ENCODE results near the gene KLHL29. TPM values are rescaled to one million over a fixed set of nuclear protein-coding genes. Genes with fewer than 3 reads are reported as not detected.

Gene KLHL29
- total RNA-seq, 1 experiment from 2014 or later = 3.8 TPM

GRCh38 chr2:23509596-23510292 is 124.8 kb downstream of the KLHL29 start:
- H3K27ac ChIP-seq (ENCODE audit: low read length) = no peak overlapping the region
- H3K4me1 ChIP-seq (ENCODE audit: low read length) = no peaks in the 10 kb centered on the region
- no peaks in the 10 kb centered on the region for H3K9me3 ChIP-seq (ENCODE audit: low read length)
- no peaks in the 10 kb centered on the region for H3K79me2 ChIP-seq (ENCODE audit: low read length)
- H4K20me1 ChIP-seq (ENCODE audit: insufficient read depth, low read depth, low read length) = peaks cover 8% of the 10 kb centered on the region
- H3K36me3 ChIP-seq (ENCODE audit: insufficient read depth, low read length) = no peaks in the 10 kb centered on the region
- H3K27me3 ChIP-seq (ENCODE audit: low read length) = no peaks in the 10 kb centered on the region
- no peak for DNase-seq
- no peak overlapping the region for H2AFZ ChIP-seq (ENCODE audit: low read length)
- H3K4me2 ChIP-seq (ENCODE audit: low read depth, low read length, poor library complexity, severe bottlenecking) = no peak overlapping the region
- H3K9ac ChIP-seq (ENCODE audit: low read length) = no peak overlapping the region
- no peaks in the 10 kb centered on the region for H3K9me2 ChIP-seq (replicated peaks; ENCODE audit: insufficient read depth, low read length)
- no peak overlapping the region for H3K4me3 ChIP-seq (ENCODE audit: low read length)

DNA sequence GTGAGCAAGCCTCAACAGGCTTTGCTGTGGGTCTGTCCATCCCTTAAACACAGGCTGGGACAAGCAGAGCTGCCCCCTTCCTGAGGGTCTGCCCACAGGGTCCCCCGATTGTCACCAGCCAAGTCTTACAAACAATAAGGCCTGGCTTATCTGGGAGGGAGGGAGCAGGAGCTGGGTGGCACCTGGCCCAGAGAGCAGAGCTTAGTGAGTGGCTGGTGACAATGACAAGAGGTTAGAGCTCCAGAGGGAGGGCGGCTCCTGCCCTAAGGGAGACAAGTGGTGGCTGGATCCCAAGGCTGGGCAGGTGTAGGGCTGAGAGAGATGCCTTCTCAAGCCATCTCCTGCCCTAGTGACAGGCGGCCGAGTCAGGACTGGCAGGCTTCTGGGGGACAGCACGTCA is 125.5 kb downstream of the KLHL29 start:
- Histone ChIP-seq H3K4me1 (ENCODE audit: low read length) (no peaks in the 10 kb centered on the region), H3K9ac (ENCODE audit: low read length) (no peak overlapping the region), H3K27ac (ENCODE audit: low read length) (no peak overlapping the region), H2AFZ (ENCODE audit: low read length) (no peak overlapping the region), H3K79me2 (ENCODE audit: low read length) (no peaks in the 10 kb centered on the region), H3K9me3 (ENCODE audit: low read length) (no peaks in the 10 kb centered on the region), H3K4me3 (ENCODE audit: low read length) (no peak overlapping the region), H3K9me2 (replicated peaks; ENCODE audit: insufficient read depth, low read length) (no peaks in the 10 kb centered on the region), H3K27me3 (ENCODE audit: low read length) (no peaks in the 10 kb centered on the region), H3K36me3 (ENCODE audit: insufficient read depth, low read length) (no peaks in the 10 kb centered on the region), H3K4me2 (ENCODE audit: low read depth, low read length, poor library complexity, severe bottlenecking) (no peak overlapping the region), H4K20me1 (ENCODE audit: insufficient read depth, low read depth, low read length) (peaks cover 8% of the 10 kb centered on the region)
- DNase-seq = no peak

DNA sequence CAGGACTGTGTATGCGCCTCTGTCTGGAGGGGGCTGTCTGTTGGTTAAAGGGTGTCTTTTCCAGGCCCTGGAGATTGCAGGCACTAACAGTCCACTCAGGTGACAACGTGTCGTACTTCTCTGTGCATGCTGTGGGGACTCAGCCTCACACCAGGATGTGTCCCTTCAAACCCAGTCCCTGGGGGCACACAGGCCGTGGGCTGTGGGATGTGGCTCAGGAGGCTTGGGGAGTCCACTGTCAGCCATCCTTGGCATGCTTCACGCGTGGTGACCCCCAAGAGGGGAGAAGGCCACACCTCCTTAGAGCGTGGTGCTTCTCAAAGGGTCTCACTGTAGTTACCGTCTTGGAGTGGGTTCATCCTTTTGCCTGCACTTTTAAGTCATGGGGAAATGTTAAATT is 127.8 kb downstream of the KLHL29 start:
- no peak overlapping the region for H3K27ac ChIP-seq (ENCODE audit: low read length)
- no peaks in the 10 kb centered on the region for H3K9me3 ChIP-seq (ENCODE audit: low read length)
- no peaks in the 10 kb centered on the region for H3K36me3 ChIP-seq (ENCODE audit: insufficient read depth, low read length)
- no peaks in the 10 kb centered on the region for H3K4me1 ChIP-seq (ENCODE audit: low read length)
- peaks cover 18% of the 10 kb centered on the region for H4K20me1 ChIP-seq (ENCODE audit: insufficient read depth, low read depth, low read length)
- no peak for DNase-seq
- H3K79me2 ChIP-seq (ENCODE audit: low read length) = no peaks in the 10 kb centered on the region
- H3K9ac ChIP-seq (ENCODE audit: low read length) = no peak overlapping the region
- no peaks in the 10 kb centered on the region for H3K27me3 ChIP-seq (ENCODE audit: low read length)
- no peak overlapping the region for H3K4me2 ChIP-seq (ENCODE audit: low read depth, low read length, poor library complexity, severe bottlenecking)
- no peak overlapping the region for H3K4me3 ChIP-seq (ENCODE audit: low read length)
- H3K9me2 ChIP-seq (replicated peaks; ENCODE audit: insufficient read depth, low read length) = no peaks in the 10 kb centered on the region
- no peak overlapping the region for H2AFZ ChIP-seq (ENCODE audit: low read length)

DNA sequence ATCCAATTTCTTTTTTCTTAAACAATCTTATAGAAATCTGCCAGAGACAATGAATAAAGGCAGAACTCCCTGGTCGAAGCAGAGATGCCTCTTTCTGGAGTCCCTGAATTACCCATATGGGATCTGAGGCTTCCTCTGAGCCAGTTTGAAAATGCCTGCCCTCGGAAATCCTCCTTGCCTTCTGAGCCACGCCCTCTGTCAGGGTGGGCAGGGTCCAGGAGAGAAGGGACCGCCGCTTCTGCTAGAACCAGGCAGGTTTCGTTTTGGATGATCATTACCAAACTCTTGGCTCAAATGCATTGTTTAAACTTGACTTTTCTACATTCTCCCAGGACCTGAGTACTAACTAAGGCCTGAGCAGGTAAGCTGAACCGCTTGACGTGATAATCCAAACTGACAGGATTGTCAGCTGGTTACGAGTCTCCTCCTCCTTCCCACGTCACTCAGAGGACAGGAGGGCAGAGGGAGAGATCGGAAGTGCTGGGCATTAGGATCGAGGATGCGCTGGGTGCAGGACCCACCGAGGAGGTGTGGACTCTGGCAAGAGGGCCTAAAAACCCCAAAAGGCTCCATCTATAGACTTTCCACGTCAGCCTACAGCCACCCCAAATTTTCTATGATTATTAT is 128.4 kb downstream of the KLHL29 start:
- Histone ChIP-seq H3K4me3 (ENCODE audit: low read length) (no peak overlapping the region), H4K20me1 (ENCODE audit: insufficient read depth, low read depth, low read length) (peaks cover 18% of the 10 kb centered on the region), H3K36me3 (ENCODE audit: insufficient read depth, low read length) (no peaks in the 10 kb centered on the region), H3K9me2 (replicated peaks; ENCODE audit: insufficient read depth, low read length) (no peaks in the 10 kb centered on the region), H2AFZ (ENCODE audit: low read length) (no peak overlapping the region), H3K4me1 (ENCODE audit: low read length) (no peaks in the 10 kb centered on the region), H3K9me3 (ENCODE audit: low read length) (no peaks in the 10 kb centered on the region), H3K27me3 (ENCODE audit: low read length) (no peaks in the 10 kb centered on the region), H3K4me2 (ENCODE audit: low read depth, low read length, poor library complexity, severe bottlenecking) (no peak overlapping the region), H3K9ac (ENCODE audit: low read length) (no peak overlapping the region), H3K27ac (ENCODE audit: low read length) (no peak overlapping the region), H3K79me2 (ENCODE audit: low read length) (no peaks in the 10 kb centered on the region)
- no peak for DNase-seq

DNA sequence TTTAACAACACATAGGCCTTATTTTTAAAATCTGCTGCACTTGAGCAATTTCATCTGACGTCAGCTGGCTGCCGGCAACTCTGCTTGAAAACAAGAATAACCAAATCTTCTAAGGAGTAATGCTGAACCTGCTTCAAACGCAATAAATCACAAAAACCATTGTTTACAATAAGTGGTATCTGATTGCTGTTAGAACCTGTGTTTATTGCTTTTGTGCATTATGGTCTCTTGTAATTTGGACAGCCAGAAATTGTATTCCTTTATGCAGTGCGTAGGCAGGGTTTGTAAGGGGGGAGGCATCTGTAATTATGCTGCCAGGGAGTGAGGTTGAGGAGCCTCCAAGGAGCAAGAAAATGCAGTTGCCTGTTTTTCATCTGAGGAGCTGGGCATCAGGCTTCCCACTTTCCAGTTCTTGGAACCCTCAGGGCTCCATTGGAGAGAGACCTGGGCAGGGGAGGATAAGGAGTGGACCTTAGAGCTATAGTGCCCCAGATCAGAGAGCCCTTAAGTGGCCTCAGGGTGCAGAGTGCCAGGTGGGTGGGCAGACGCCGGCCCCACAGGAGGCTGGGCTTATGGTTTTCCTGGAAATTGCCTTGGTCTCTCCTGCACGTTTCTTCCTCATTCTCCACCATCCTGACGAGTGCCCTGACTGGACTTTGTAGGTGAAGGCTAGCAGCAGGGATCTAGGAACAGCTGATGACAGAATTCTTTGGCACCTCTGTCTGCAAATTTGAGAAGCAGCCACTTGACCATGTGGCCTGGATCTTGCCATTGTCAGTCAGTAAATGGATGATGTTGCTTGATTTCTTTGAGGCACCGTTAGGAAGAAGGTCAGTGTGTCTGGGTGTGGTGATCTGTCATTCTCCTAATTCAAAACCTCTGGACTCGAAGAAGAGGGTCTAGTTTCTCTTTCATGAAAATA is 129.2 kb downstream of the KLHL29 start:
- Histone ChIP-seq H4K20me1 (ENCODE audit: insufficient read depth, low read depth, low read length) (peaks cover 18% of the 10 kb centered on the region), H3K79me2 (ENCODE audit: low read length) (no peaks in the 10 kb centered on the region), H3K27ac (ENCODE audit: low read length) (no peak overlapping the region), H2AFZ (ENCODE audit: low read length) (no peak overlapping the region), H3K36me3 (ENCODE audit: insufficient read depth, low read length) (no peaks in the 10 kb centered on the region), H3K9ac (ENCODE audit: low read length) (no peak overlapping the region), H3K9me2 (replicated peaks; ENCODE audit: insufficient read depth, low read length) (no peaks in the 10 kb centered on the region), H3K4me2 (ENCODE audit: low read depth, low read length, poor library complexity, severe bottlenecking) (no peak overlapping the region), H3K9me3 (ENCODE audit: low read length) (no peaks in the 10 kb centered on the region), H3K4me3 (ENCODE audit: low read length) (no peak overlapping the region), H3K27me3 (ENCODE audit: low read length) (no peaks in the 10 kb centered on the region), H3K4me1 (ENCODE audit: low read length) (no peaks in the 10 kb centered on the region)
- no peak for DNase-seq

DNA sequence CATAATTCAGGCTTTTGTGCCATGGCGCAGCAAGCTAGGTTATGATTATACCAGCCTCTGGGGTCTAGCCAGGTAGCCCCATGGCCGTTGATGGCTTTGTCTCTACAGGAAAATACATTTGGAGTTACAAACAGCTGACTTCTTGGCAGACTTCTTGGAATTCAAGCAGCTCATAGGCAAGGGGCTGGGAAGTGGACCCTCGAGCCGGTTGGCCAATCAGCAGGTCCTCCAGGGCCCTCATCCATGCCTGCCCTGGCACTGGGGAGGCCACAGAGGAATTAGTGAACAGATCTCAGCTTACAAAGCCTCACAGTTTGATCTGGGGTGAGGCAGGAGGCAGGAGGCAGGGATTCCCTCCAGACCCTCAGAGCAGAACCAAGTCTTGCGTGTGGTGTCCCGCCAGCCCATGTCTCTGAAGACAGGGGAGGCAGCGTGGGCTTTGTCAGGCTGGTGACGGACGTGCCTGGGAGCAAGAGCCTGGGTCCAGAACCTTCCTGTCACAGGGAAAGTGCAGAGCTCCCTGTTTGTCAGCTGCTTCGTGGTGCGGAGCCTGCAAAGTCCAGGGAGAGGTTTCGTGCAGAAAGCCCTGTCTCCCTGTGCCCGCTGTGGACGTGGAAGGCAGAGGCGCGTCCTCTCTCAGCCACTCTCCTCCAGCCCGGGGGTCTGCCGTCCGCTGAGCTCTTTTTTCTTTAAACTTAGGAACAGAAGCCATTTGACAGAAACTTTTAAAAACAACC is 131.7 kb downstream of the KLHL29 start:
- Histone ChIP-seq H3K9ac (ENCODE audit: low read length) (no peak overlapping the region), H3K9me3 (ENCODE audit: low read length) (no peaks in the 10 kb centered on the region), H3K27me3 (ENCODE audit: low read length) (no peaks in the 10 kb centered on the region), H3K79me2 (ENCODE audit: low read length) (no peaks in the 10 kb centered on the region), H3K9me2 (replicated peaks; ENCODE audit: insufficient read depth, low read length) (no peaks in the 10 kb centered on the region), H3K4me1 (ENCODE audit: low read length) (no peaks in the 10 kb centered on the region), H3K36me3 (ENCODE audit: insufficient read depth, low read length) (no peaks in the 10 kb centered on the region), H3K4me2 (ENCODE audit: low read depth, low read length, poor library complexity, severe bottlenecking) (no peak overlapping the region), H3K4me3 (ENCODE audit: low read length) (no peak overlapping the region), H2AFZ (ENCODE audit: low read length) (no peak overlapping the region), H3K27ac (ENCODE audit: low read length) (no peak overlapping the region), H4K20me1 (ENCODE audit: insufficient read depth, low read depth, low read length) (peaks cover 26% of the 10 kb centered on the region)
- no peak for DNase-seq

- H3K4me2 ChIP-seq (ENCODE audit: low read depth, low read length, poor library complexity, severe bottlenecking) = no peak overlapping the region
- no peaks in the 10 kb centered on the region for H3K9me3 ChIP-seq (ENCODE audit: low read length)
- no peaks in the 10 kb centered on the region for H3K27me3 ChIP-seq (ENCODE audit: low read length)
- no peaks in the 10 kb centered on the region for H3K4me1 ChIP-seq (ENCODE audit: low read length)
- no peak overlapping the region for H3K27ac ChIP-seq (ENCODE audit: low read length)
- H3K9ac ChIP-seq (ENCODE audit: low read length) = no peak overlapping the region
- no peaks in the 10 kb centered on the region for H3K9me2 ChIP-seq (replicated peaks; ENCODE audit: insufficient read depth, low read length)
- H2AFZ ChIP-seq (ENCODE audit: low read length) = no peak overlapping the region
- no peaks in the 10 kb centered on the region for H3K79me2 ChIP-seq (ENCODE audit: low read length)
- no peaks in the 10 kb centered on the region for H3K36me3 ChIP-seq (ENCODE audit: insufficient read depth, low read length)
- peaks cover 26% of the 10 kb centered on the region for H4K20me1 ChIP-seq (ENCODE audit: insufficient read depth, low read depth, low read length)
- no peak for DNase-seq
- no peak overlapping the region for H3K4me3 ChIP-seq (ENCODE audit: low read length)
Observed at GRCh38 chr2:23518481-23519333, 133.7 kb downstream of the KLHL29 start.
